C4-2B (cell line): ENCODE measurements around the gene ANO10.
"Not testable (repeated sequence)": the region's sequence is repeated elsewhere in the genome, so short reads cannot be mapped to it uniquely, and the experiment has no call there.

Source experiments
- ZFX ChIP-seq: fragments of 450-650 bp; IDR thresholded peaks from 2 replicates; pipeline ENCODE4 v1.6.1; 2017
- TF ChIP-seq, protein P1 (sequence below): fragments of 450-650 bp; conservative IDR thresholded peaks from 2 replicates; pipeline ENCODE4 v1.5.1; 2017; ENCODE audit warnings: mild to moderate bottlenecking

DNA sequence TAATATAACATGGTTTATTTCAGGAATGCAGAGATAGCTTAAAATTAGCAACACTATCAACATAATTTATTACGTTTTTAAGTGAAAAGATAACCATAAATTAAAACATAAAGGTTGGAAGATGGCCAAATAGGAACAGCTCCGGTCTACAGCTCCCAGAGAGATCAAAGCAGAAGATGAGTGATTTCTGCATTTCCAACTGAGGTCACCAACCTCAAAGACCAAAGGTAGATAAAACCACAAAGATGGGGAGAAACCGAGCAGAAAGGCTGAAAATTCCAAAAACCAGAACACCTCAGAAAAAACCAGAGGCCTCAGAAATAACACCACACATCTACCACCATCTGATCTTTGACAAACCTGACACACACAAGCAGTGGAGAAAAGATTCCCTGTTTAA, 130.0 kb downstream of the ANO10 start:
- TF ChIP-seq, protein P1, sequence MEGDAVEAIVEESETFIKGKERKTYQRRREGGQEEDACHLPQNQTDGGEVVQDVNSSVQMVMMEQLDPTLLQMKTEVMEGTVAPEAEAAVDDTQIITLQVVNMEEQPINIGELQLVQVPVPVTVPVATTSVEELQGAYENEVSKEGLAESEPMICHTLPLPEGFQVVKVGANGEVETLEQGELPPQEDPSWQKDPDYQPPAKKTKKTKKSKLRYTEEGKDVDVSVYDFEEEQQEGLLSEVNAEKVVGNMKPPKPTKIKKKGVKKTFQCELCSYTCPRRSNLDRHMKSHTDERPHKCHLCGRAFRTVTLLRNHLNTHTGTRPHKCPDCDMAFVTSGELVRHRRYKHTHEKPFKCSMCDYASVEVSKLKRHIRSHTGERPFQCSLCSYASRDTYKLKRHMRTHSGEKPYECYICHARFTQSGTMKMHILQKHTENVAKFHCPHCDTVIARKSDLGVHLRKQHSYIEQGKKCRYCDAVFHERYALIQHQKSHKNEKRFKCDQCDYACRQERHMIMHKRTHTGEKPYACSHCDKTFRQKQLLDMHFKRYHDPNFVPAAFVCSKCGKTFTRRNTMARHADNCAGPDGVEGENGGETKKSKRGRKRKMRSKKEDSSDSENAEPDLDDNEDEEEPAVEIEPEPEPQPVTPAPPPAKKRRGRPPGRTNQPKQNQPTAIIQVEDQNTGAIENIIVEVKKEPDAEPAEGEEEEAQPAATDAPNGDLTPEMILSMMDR: not testable (repeated sequence)
- TF ChIP-seq ZFX: not testable (repeated sequence)
